Activated naive CD8-positive, alpha-beta T cell (primary cell): ENCODE results near the gene PTPRN2.
"Not testable (repeated sequence)": the region's sequence is repeated elsewhere in the genome, so short reads cannot be mapped to it uniquely, and the experiment has no call there.

ENCODE experiments used
- H3K27ac Mint-ChIP-seq: one replicate; pipeline ENCODE4 v1.8.0; 2021; ENCODE audit warnings: mixed read lengths
- H3K27me3 Mint-ChIP-seq: one replicate; pipeline ENCODE4 v1.8.0; 2021; ENCODE audit warnings: mixed read lengths
- H3K36me3 Mint-ChIP-seq: one replicate; pipeline ENCODE4 v1.8.0; 2021; ENCODE audit warnings: mixed read lengths
- H3K4me1 Mint-ChIP-seq: one replicate; pipeline ENCODE4 v1.8.0; 2021; ENCODE audit warnings: low read depth, mixed read lengths
- H3K4me3 Mint-ChIP-seq: one replicate; pipeline ENCODE4 v1.8.0; 2021; ENCODE audit warnings: mild to moderate bottlenecking, mixed read lengths
- H3K9me3 Mint-ChIP-seq: one replicate; pipeline ENCODE4 v1.8.0; 2021; ENCODE audit warnings: low read depth, mixed read lengths

Gene PTPRN2

DNA sequence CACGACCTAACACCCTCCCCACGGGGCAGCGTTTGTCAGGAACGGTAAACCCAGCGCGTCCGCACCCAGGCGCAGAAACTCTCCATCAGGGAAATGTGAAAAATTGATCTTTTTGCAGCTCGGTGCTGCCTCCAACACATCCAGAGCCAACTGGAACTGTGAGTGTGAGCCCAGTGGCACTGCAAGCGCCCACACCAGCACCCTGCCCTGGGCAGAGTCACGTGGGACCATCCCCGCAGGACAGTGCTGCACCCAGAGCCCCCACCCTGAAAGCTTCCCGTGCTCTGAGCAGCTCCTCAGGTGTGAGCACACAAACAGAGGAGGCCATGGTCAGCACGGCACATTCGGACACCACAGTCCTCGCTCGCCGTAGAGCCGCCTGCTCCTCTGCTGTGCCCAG, 919.9 kb downstream of the PTPRN2 start:
- H3K27me3 Mint-ChIP-seq = peaks cover 6% of the 10 kb centered on the region
- H3K27ac Mint-ChIP-seq = no peak overlapping the region
- H3K4me1 Mint-ChIP-seq = peaks cover 25% of the 10 kb centered on the region
- no peaks in the 10 kb centered on the region for H3K9me3 Mint-ChIP-seq
- no peak overlapping the region for H3K4me3 Mint-ChIP-seq
- no peaks in the 10 kb centered on the region for H3K36me3 Mint-ChIP-seq

DNA sequence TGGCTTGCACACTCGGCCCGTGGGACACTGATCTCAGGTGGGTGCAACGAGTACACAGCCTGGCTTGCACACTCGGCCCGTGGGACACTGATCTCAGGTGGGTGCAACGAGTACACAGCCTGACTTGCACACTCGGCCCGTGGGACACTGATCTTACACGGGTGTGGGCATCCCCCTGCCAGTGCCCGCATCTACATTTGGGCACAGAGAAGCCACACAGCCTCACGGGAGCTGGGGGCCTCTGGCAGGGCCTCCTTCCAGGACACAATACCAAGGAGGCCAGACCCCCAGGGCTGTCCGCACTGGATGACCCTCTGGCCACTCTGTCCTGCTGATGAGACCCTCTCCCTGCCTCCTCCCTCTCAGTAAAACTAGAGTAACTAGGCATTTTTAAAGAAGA, 920.4 kb downstream of the PTPRN2 start:
- Mint-ChIP-seq H3K27ac (no peak overlapping the region), H3K4me1 (peaks cover 25% of the 10 kb centered on the region), H3K9me3 (no peaks in the 10 kb centered on the region), H3K27me3 (peaks cover 5% of the 10 kb centered on the region), H3K36me3 (no peaks in the 10 kb centered on the region), H3K4me3 (no peak overlapping the region)

DNA sequence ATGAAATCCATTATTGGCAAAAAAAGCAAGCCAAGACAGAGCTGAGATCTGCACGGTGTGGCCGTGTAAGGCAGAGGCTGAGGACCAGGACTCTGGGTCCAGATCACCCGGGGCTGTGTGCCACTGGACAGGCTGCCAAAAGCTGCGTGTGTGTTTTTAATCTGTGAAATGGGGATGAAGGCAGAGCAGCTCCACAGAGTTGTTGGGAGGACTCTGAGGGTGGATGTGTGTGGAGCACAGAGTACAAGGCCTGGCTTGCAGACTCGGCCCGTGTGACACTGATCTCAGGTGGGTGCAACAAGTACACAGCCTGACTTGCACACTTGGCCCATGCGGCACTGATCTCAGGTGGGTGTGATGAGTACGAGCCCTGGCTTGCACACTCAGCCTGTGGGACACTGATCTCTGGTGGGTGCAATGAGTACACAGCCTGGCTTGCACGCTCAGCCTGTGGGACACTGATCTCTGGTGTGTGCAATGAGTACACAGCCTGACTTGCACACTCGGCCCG, 921.0 kb downstream of the PTPRN2 start:
- Mint-ChIP-seq H3K27ac (no peak overlapping the region), H3K36me3 (no peaks in the 10 kb centered on the region), H3K27me3 (peaks cover 5% of the 10 kb centered on the region), H3K9me3 (no peaks in the 10 kb centered on the region), H3K4me1 (peaks cover 25% of the 10 kb centered on the region), H3K4me3 (no peak overlapping the region)

DNA sequence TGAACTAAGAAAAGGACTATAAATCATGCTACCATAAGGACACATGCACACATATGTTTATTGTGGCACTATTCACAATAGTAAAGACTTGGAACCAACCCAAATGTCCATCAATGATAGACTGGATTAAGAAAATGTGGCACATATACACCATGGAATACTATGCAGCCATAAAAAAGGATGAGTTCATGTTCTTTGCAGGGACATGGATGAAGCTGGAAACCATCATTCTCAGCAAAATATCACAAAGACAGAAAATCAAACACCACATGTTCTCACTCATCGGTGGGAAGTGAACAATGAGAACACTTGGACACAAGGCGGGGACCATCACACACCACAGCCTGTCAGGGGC, 922.0 kb downstream of the PTPRN2 start:
- H3K9me3 Mint-ChIP-seq = not testable (repeated sequence)

DNA sequence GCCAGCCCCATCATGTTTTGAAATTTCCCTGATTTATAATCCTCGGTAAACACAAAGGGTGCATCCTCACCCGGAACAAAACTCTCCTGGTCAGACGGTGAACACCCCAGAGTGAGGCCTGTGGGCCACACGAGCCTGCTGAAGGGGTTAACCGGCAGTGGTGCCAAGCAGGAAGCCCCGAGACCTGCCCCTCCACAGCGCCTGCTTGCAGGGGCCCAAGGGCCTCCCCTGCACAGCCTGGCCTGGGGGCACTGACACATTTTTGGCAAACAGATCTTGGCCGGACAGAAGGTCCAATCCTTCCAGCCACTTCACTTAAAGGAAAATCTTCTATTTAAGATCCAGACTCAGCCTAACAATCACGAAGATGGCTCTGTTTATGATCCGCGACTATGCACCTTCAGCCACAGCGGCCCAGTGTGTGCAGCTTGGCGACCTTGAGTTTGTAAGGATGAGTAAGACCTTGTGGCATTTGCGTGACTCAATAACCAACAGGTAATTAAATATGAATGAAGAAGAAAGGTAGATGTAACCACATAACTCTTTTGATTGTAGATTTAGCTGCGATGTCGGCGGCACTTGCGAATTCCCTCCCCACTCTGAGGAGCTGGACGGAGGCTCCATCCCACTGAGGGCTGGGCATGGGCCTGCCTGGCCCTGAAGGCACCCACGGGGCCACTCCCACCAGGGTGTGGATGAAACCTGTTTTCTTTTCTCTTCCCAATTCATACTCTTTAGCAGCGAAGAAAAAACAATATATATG, 922.6 kb downstream of the PTPRN2 start:
- no peaks in the 10 kb centered on the region for H3K36me3 Mint-ChIP-seq
- peaks cover 24% of the 10 kb centered on the region for H3K4me1 Mint-ChIP-seq
- no peak overlapping the region for H3K4me3 Mint-ChIP-seq
- H3K27ac Mint-ChIP-seq = no peak overlapping the region
- H3K9me3 Mint-ChIP-seq = no peaks in the 10 kb centered on the region
- H3K27me3 Mint-ChIP-seq = peaks cover 3% of the 10 kb centered on the region

More for the DNA sequence above, 922.0 kb downstream of the PTPRN2 start:
- not testable (repeated sequence) for H3K4me3 Mint-ChIP-seq, H3K27ac Mint-ChIP-seq, H3K27me3 Mint-ChIP-seq, H3K36me3 Mint-ChIP-seq
- H3K4me1 Mint-ChIP-seq = peaks cover 25% of the 10 kb centered on the region

DNA sequence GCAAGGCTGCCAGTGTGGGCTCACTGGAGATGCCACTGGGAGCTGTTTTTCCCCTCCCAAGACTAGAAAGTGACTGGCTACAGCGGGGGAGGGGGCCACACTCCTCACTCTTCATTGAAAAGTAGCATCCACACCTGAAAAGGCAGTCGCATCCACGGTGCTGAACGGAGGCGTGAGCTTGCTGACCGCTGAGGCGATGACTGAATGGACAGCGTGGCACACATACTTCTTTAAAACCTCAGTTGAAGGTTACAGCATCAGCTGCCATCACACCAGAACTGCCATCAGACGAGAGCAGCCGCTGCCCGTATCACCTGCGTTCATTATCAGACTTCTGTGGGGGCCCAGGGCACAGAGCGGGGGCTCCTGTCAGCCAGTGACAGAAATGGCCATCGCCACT, 923.6 kb downstream of the PTPRN2 start:
- no peaks in the 10 kb centered on the region for H3K36me3 Mint-ChIP-seq
- no peaks in the 10 kb centered on the region for H3K27me3 Mint-ChIP-seq

DNA sequence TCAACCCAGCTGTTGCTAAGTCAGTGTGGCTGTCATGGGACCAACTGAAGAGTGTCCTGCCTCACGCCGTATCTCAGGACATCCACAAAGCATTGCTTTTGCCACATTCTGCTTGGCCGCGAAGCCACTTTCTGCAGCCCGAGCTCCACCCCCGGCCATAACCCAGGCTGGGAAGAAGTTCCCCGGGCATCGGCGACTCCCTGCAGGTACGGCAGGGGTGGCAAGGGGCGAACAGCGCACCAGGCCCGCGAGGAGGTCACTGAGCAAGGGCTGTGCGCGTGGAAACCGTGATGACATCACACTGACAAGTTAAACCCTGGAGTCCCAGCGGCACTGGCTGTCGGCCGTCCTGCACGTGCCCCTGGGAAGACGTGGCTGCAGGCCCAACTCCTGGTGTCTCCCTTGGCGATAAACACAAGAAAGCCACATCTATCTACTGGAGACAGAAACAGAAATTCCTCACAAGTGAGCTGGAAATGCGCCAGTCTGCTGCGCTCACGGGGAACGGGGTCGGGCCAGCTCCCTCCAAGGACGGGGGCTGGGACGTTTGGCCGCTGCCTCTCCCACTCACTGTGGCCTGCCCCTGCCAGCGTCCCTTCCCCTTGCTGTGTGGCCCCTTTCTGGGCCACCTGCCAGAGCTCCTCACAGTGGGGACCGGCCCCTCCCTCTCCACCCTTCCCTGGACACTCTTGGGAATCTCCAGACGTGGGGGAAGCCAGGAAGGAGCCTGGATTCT, 924.5 kb downstream of the PTPRN2 start:
- peaks cover 15% of the 10 kb centered on the region for H3K4me1 Mint-ChIP-seq
- H3K9me3 Mint-ChIP-seq = no peaks in the 10 kb centered on the region
- H3K4me3 Mint-ChIP-seq = no peak overlapping the region
- H3K27me3 Mint-ChIP-seq = no peaks in the 10 kb centered on the region
- no peaks in the 10 kb centered on the region for H3K36me3 Mint-ChIP-seq
- no peak overlapping the region for H3K27ac Mint-ChIP-seq

More for the DNA sequence above, 923.6 kb downstream of the PTPRN2 start:
- no peaks in the 10 kb centered on the region for H3K9me3 Mint-ChIP-seq
- H3K4me3 Mint-ChIP-seq = no peak overlapping the region
- peaks cover 19% of the 10 kb centered on the region for H3K4me1 Mint-ChIP-seq
- no peak overlapping the region for H3K27ac Mint-ChIP-seq

DNA sequence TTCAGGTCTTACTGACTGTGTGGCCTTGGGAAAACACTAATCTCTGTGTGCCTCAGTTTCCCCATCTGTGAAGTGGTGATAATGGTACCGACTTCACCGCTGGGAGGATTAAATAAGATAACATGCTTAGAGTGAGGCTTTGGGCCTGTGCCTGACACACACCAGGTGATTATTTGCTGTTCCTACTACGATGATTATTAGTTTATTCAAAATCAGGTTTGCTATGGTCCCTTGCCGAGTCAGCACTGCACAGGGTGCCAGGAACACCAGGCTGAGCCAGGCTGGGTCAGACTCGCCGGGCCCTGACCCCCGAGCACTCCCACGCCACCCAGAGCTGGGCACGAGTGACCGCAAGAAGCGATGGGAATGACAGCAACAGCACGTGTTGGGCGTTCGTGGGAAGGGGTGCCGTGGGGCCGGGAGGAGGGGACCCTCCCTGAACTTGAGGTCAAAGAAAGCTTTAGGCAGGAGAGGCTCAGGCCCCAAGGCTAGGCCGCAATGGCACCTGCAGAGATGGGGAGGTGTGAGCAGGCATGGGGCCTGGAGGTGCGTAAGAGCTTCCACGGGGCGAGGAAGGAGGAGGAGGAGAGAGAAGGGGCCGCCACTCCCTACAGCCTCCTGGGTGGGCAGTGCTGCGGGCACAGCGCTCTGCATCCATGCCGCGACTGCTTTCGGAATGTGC, 925.4 kb downstream of the PTPRN2 start:
- Mint-ChIP-seq H3K27ac (no peak overlapping the region), H3K9me3 (no peaks in the 10 kb centered on the region), H3K4me1 (peaks cover 12% of the 10 kb centered on the region), H3K27me3 (no peaks in the 10 kb centered on the region), H3K4me3 (no peak overlapping the region), H3K36me3 (no peaks in the 10 kb centered on the region)

DNA sequence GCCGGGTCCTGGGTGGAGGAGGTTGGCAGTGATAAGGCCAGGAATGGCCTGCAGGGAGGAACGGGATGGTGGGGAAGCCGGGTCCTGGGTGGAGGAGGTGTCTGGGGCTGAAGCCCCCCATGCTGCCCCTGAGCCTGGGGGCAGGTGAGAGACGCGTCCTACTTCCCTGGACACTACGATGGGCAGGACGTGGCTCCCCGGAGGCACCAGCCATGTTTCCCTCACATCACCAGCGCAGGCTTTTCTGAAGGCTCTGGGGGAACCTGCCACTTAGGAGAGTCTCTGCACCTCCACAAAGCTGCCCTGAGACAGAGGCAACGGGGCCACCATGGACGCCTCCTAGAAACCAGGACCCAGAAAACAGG, 926.0 kb downstream of the PTPRN2 start:
- Mint-ChIP-seq H3K36me3 (no peaks in the 10 kb centered on the region), H3K9me3 (no peaks in the 10 kb centered on the region), H3K4me1 (peaks cover 12% of the 10 kb centered on the region), H3K27me3 (no peaks in the 10 kb centered on the region), H3K27ac (no peak overlapping the region), H3K4me3 (no peak overlapping the region)

DNA sequence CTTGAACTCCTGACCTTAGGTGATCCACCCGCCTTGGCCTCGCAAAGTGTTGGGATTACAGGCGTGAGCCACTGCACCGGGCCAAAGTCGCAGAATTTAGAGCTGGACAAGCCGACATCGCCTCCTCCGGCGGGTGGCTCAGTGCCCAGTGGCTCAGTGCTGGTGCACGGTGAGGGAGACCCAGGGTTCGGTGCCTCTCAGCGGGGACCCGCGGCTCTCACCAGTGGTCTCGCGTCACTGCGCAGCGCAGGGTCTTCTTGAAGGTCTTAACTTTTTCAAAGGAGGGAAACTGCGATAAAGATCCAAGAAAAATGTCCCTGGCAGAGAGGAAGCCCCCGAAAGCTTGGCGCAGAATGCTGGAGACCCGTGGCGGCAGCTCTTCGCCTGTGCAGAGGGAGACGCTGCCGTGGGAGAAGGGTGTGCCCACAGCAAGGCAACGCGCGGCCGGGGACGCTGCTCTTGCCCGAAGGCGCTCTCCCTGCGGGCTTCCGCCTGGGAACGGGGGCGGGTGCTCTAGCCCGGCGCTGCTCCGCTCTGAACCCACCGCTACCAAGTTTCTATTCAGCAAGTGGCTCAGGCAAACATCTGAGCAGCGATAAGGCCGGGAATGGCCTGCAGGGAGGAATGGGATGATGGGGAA, 926.5 kb downstream of the PTPRN2 start:
- Mint-ChIP-seq H3K36me3 (no peaks in the 10 kb centered on the region), H3K27me3 (no peaks in the 10 kb centered on the region), H3K4me3 (no peak overlapping the region), H3K9me3 (no peaks in the 10 kb centered on the region), H3K4me1 (peaks cover 12% of the 10 kb centered on the region), H3K27ac (no peak overlapping the region)

DNA sequence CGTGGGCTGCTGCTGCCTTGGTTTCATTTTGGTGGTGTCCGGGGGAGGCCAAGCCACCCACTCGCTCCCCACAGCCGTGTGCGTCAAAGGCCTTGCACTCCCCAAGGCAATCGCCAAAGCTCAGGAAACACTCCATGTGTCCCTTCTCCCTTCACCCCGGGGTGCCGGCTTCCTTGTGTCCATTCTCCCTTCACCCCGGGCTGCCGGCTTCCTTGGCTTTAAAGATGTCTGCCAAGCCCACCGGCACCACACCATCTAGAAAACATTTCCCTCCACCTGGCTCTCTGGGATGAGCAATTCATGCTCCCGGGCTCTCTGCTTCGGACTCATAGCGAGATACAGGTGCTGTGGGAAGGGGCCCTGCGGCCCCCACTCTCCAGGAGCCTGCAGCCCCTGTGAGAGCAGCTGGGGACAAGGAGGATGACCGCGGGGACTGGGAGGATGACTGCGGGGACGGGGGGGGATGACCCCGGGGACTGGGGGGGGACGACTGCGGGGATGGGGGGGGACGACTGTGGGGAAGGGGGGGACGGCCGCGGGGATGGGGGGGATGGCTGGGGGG, 928.7 kb downstream of the PTPRN2 start:
- Mint-ChIP-seq H3K27ac (no peak overlapping the region), H3K4me3 (no peak overlapping the region), H3K4me1 (peaks cover 12% of the 10 kb centered on the region), H3K9me3 (no peaks in the 10 kb centered on the region), H3K27me3 (no peaks in the 10 kb centered on the region), H3K36me3 (no peaks in the 10 kb centered on the region)

DNA sequence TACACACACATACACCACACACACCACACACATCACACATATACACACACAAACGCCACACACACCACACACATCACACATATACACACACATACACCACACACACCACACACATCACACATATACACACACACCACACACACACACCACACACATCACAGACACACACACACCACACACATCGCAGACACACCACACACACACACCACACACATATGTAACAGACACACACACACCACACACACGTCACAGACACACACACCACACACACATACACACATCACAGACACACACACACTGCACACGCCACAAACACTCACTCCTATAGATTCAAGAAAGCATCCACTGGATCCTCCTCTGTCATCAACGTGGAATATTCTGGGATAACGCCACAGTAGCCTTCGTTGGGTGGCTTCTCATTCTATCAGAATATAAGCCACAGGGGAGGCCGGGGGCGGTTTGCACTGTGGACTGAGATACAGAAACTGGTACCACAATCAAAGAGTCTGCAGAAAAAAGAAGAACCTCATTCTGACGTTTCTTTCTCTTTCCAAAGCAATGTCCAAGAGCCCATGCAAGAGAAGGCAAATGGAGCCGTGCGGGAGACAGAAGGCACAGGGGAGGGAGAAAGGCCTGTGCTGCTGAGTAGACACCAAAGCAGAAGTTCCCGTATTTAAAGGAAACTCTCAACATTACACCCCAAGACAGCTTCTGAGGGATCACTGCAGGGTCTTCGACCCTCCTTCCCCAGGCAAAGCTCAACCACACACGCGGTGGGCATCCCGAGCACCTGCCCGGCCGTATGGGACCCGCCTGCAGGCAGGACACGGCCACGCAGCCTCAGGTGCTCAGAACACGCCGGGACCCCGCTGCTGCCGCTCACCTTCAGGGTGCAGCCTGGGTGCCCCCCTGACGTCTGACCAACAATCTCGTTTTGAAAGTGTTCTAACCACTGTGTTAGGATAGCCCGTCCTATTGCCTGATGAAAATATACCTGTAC, 929.6 kb downstream of the PTPRN2 start:
- Mint-ChIP-seq H3K36me3 (no peaks in the 10 kb centered on the region), H3K4me3 (no peak overlapping the region), H3K9me3 (no peaks in the 10 kb centered on the region), H3K27ac (no peak overlapping the region), H3K27me3 (no peaks in the 10 kb centered on the region), H3K4me1 (peaks cover 12% of the 10 kb centered on the region)

DNA sequence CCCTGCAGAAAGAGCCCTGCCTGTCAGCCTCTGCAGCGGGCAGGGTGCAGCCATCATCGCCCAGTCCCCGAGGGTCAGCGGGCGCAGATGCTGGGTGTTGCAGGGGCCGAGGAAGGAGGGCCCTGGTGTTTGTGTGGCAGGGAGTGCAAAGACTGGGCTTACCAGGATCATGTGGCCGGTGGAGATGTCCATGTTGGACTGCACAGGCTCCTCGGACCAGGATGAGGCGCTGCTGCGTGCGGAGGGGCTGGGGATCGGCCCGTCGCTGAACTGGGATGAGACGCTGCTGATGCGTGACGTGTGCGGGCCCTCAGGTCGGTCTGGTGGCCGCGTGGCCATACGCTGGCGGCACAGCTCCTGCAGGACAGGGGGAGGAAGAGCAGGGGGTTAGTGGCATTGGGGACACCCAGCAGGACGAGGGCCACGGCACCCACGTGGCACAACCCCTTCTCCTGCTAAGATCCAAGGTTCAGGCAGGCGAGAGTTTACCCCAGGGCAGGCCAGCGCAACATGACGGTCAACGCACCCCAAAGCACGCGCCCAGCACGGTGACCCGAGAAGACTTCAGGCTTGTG, 931.3 kb downstream of the PTPRN2 start:
- no peaks in the 10 kb centered on the region for H3K27me3 Mint-ChIP-seq
- peaks cover 12% of the 10 kb centered on the region for H3K4me1 Mint-ChIP-seq
- no peaks in the 10 kb centered on the region for H3K36me3 Mint-ChIP-seq
- H3K4me3 Mint-ChIP-seq = no peak overlapping the region
- no peak overlapping the region for H3K27ac Mint-ChIP-seq
- no peaks in the 10 kb centered on the region for H3K9me3 Mint-ChIP-seq
